Activated CD8-positive, alpha-beta memory T cell treated with anti-CD3 and anti-CD28 coated beads for 4 hours (primary cell): ENCODE data around the gene CDC34.

Experiments used
- DNase-seq, 2 donors: peaks; one replicate each; pipeline ENCODE4 v3.0.0-alpha.2; 2020; ENCODE audit warnings: low read depth in 2 of 2

CDC34 gene

GRCh38 chr19:522726-523125, 8.8 kb upstream of the CDC34 start:
- DNase-seq, result no peak

GRCh38 chr19:524062-524674, 7.4 kb upstream of the CDC34 start:
- DNase-seq, result no peak

- DNase-seq, result no peak
Measured at GRCh38 chr19:525029-525428, 6.5 kb upstream of the CDC34 start.

- DNase-seq, result no peak
Measured at GRCh38 chr19:525857-526419, 5.6 kb upstream of the CDC34 start.

- no peak for DNase-seq
Measured at GRCh38 chr19:530134-531008, 1.2 kb upstream of the CDC34 start.

GRCh38 chr19:531009-531752, 379 bp upstream of the CDC34 start:
- DNase-seq, result peak; percentile 63 to 68

GRCh38 chr19:532561-533363, 1.2 kb downstream of the CDC34 start:
- no peak for DNase-seq

GRCh38 chr19:533364-534058, 2.0 kb downstream of the CDC34 start:
- DNase-seq, result no peak

GRCh38 chr19:534088-534487, 2.5 kb downstream of the CDC34 start:
- DNase-seq, result no peak

GRCh38 chr19:535017-535835, 3.7 kb downstream of the CDC34 start:
- DNase-seq, result no peak

GRCh38 chr19:536031-536880, 4.7 kb downstream of the CDC34 start:
- DNase-seq, result no peak

GRCh38 chr19:536881-537404, 5.4 kb downstream of the CDC34 start:
- no peak for DNase-seq

- no peak for DNase-seq
Measured at GRCh38 chr19:538641-539428, 7.3 kb downstream of the CDC34 start.

GRCh38 chr19:539429-540030, 8.0 kb downstream of the CDC34 start:
- no peak for DNase-seq

- DNase-seq, result no peak
Measured at GRCh38 chr19:540867-541637, 9.5 kb downstream of the CDC34 start.

GRCh38 chr19:541699-542098, 10.1 kb downstream of the CDC34 start:
- DNase-seq, result no peak
